Ishikawa (cell line): ENCODE results near the gene B4GALT1.

Experiments
- CEBPB ChIP-seq: IDR thresholded peaks from 2 replicates; pipeline ENCODE4 v1.6.1; 2012
- CREB1 ChIP-seq: IDR thresholded peaks from 2 replicates; pipeline ENCODE4 v1.6.1; 2012; ENCODE audit warnings: low read depth
- EGR1 ChIP-seq: IDR thresholded peaks from 2 replicates; pipeline ENCODE4 v1.6.1; 2012
- EP300 ChIP-seq: IDR thresholded peaks from 2 replicates; pipeline ENCODE4 v1.6.1; 2012; ENCODE audit warnings: borderline replicate concordance
- FOXM1 ChIP-seq: IDR thresholded peaks from 2 replicates; pipeline ENCODE4 v1.6.1; 2012; ENCODE audit warnings: low read depth, borderline replicate concordance
- NFIC ChIP-seq: IDR thresholded peaks from 2 replicates; pipeline ENCODE4 v1.6.1; 2012
- RAD21 ChIP-seq: IDR thresholded peaks from 2 replicates; pipeline ENCODE4 v1.6.1; 2012; ENCODE audit warnings: low read depth
- TAF1 ChIP-seq: IDR thresholded peaks from 2 replicates; pipeline ENCODE4 v1.6.1; 2012; ENCODE audit warnings: low read depth, mild to moderate bottlenecking
- TCF12 ChIP-seq: IDR thresholded peaks from 2 replicates; pipeline ENCODE4 v1.6.1; 2012; ENCODE audit warnings: low read depth
- TEAD4 ChIP-seq: IDR thresholded peaks from 2 replicates; pipeline ENCODE4 v1.6.1; 2012
- YY1 ChIP-seq: IDR thresholded peaks from 2 replicates; pipeline ENCODE4 v1.6.1; 2012; ENCODE audit warnings: low read depth
- ZBTB7A ChIP-seq: IDR thresholded peaks from 2 replicates; pipeline ENCODE4 v1.6.1; 2012; ENCODE audit warnings: low read depth
- TF ChIP-seq, protein P1 (sequence below): IDR thresholded peaks from 2 replicates; pipeline ENCODE4 v1.6.1; 2012; ENCODE audit warnings: low read depth, mild to moderate bottlenecking
- TF ChIP-seq, protein P2 (sequence below): IDR thresholded peaks from 2 replicates; pipeline ENCODE4 v1.6.1; 2012
- TF ChIP-seq, protein P3 (sequence below): IDR thresholded peaks from 2 replicates; pipeline ENCODE4 v1.6.1; 2012

The B4GALT1 gene

DNA sequence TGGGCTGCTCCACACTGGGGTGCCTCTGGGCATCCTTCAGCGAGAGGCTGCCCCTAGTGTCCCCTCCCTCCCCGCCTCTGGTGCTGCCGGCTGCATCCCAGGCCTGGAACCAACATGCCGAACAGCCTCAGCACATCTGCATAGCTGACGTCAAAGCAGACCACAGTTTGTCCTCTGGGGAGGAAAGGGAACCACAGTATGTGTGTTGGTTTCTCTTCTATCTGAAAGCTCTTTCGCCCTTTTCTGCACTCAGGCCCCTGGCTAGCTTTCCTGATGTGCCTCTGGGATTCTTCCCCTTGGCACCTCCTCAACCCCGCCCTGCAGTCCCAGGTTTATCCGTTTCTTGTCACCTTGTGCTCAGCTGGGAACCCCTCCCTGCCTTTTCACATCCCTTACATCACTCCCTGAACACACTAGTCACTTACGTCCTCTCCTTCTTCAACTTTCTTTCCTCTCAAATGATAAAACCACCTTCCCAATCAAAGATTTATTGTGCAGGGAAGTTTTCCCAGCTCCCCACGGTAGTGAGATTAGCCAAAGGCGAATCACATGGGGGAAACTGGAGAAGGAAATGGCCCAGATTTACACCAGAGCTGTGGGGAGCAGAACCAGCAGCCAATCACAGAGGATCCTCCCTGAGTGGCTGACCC, 35.5 kb upstream of the B4GALT1 start:
- no peak for TF ChIP-seq FOXM1
- no peak for TF ChIP-seq TAF1
- TF ChIP-seq, protein P1, sequence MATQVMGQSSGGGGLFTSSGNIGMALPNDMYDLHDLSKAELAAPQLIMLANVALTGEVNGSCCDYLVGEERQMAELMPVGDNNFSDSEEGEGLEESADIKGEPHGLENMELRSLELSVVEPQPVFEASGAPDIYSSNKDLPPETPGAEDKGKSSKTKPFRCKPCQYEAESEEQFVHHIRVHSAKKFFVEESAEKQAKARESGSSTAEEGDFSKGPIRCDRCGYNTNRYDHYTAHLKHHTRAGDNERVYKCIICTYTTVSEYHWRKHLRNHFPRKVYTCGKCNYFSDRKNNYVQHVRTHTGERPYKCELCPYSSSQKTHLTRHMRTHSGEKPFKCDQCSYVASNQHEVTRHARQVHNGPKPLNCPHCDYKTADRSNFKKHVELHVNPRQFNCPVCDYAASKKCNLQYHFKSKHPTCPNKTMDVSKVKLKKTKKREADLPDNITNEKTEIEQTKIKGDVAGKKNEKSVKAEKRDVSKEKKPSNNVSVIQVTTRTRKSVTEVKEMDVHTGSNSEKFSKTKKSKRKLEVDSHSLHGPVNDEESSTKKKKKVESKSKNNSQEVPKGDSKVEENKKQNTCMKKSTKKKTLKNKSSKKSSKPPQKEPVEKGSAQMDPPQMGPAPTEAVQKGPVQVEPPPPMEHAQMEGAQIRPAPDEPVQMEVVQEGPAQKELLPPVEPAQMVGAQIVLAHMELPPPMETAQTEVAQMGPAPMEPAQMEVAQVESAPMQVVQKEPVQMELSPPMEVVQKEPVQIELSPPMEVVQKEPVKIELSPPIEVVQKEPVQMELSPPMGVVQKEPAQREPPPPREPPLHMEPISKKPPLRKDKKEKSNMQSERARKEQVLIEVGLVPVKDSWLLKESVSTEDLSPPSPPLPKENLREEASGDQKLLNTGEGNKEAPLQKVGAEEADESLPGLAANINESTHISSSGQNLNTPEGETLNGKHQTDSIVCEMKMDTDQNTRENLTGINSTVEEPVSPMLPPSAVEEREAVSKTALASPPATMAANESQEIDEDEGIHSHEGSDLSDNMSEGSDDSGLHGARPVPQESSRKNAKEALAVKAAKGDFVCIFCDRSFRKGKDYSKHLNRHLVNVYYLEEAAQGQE: no peak
- no peak for TF ChIP-seq NFIC
- no peak for TF ChIP-seq CREB1

DNA sequence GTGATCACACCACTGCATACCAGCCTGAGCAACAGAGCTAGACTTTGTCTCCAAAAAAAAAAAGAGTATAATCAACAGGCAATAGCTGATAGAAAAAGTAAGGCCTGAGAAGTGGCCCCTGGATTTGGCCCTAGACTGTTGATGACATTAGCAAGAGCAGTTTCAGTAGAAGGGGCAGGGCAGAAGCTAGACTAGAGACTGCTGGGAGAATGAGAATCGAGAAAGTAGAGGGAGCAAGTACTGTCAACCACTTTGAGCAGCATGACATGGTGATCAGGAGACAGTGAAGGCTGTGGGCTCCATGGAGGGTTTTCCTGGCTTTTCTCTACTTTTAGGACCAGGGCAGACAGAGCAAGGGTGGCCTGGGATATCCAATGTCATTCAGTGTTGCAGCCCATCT, 34.9 kb upstream of the B4GALT1 start:
- TF ChIP-seq, protein P1: no peak
- TF ChIP-seq YY1 (no peak), EGR1 (no peak), RAD21 (no peak), TAF1 (no peak), EP300 (no peak), ZBTB7A (no peak), TEAD4 (no peak), FOXM1 (no peak), CEBPB (no peak), NFIC (no peak), CREB1 (no peak)
- TF ChIP-seq, protein P2, sequence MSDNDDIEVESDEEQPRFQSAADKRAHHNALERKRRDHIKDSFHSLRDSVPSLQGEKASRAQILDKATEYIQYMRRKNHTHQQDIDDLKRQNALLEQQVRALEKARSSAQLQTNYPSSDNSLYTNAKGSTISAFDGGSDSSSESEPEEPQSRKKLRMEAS: no peak
- TF ChIP-seq, protein P3, sequence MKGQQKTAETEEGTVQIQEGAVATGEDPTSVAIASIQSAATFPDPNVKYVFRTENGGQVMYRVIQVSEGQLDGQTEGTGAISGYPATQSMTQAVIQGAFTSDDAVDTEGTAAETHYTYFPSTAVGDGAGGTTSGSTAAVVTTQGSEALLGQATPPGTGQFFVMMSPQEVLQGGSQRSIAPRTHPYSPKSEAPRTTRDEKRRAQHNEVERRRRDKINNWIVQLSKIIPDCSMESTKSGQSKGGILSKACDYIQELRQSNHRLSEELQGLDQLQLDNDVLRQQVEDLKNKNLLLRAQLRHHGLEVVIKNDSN: no peak

DNA sequence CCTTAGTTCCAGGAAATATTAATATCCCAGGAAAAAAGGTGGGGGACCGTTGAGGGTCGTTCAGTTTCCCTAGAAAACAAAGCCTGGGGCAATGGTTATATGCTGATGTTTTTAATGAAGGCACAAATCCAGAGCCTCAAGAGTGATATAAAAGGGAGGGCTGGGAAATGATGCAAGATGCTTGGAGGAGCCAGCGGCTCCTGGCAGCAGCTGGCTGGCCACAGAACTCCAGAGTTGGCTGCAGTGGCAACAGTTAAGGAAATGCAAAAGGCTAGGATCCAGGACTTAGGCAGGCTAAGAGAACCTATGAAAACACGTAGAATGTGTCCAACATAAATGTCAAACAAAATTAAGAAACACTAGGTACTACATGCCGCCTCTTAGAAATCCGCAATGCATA, 31.0 kb upstream of the B4GALT1 start:
- no peak for TF ChIP-seq EP300
- no peak for TF ChIP-seq FOXM1
- no peak for TF ChIP-seq CREB1
- TF ChIP-seq, protein P2: no peak
- no peak for TF ChIP-seq TCF12
- no peak for TF ChIP-seq RAD21
- TF ChIP-seq, protein P1: no peak
- TF ChIP-seq, protein P3: no peak
- no peak for TF ChIP-seq YY1
- TF ChIP-seq NFIC: no peak
- no peak for TF ChIP-seq TEAD4
- TF ChIP-seq EGR1: no peak
- no peak for TF ChIP-seq TAF1

DNA sequence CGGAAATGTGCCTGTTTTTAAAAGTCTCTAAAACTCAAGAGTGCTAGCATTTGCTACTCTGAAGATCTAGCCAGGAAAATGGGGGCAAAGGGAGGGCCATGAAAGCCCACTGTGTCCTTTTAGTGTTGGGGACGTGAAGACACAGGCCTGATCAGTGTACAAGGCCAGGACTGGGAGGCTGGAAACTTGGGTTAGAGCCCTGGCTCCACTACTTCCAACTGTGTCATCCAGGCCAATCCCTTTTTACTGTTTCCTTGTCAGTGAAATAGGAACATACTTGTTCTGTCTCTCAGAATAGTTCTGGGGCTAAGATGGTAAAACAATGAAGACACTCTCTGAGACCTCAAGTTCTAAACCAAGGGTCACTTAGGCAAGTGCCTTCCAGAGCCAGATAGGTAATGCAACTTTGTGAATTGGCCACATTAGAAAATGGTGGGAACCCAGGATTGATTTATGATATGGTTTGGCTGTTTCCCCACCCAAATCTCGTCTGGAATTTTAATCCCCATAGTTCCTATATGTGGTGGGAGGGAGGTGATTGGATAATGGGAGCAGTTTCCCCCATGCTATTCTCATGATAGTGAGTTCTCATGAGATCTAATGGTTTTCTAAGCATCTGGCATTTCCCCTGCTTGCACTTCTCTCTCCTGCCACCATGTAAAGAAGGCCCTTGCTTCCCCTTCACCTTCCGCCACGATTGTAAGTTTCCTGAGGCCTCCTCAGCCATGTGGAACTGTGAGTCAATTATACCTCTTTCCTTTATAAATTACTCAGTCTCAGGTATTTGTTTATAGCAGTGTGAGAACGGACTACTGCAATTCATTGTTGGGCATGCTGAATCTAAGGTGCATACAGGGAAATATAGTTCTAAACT, 30.4 kb upstream of the B4GALT1 start:
- TF ChIP-seq CREB1 (no peak), YY1 (no peak), TEAD4 (no peak), EGR1 (no peak), TAF1 (no peak), RAD21 (no peak), EP300 (no peak), CEBPB (no peak), FOXM1 (no peak), ZBTB7A (no peak), NFIC (no peak), TCF12 (no peak)
- TF ChIP-seq, protein P2: no peak
- TF ChIP-seq, protein P3: no peak
- TF ChIP-seq, protein P1: no peak
